Measurements from ENCODE around the gene MVB12B.

The MVB12B gene

DNA sequence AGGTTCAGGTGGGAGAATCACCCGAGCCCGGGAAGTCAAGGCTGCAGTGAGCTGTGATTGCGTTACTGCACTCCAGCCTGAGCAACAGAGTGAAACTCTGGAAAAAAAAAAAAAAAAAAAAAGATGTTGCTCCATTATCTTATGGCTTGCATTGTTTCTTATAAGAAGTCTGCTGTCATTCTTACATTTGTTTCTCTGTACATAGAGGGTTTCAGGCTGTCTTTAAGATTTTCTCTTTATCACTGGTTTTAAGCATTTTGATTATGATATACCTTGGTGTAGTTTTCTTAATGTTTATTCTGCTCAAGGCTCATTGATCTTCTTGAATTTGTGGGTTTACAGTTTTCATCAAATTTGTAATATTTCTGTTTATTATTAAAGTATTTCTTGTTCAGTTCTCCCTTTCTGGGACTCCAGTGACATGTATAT, 35.2 kb downstream of the MVB12B start:
- no peak overlapping the region for H3K27ac ChIP-seq
- H3K9me3 ChIP-seq (ENCODE audit: severe bottlenecking) = peaks cover 16% of the 10 kb centered on the region
- DNase-seq = no peak
- peaks cover 15% of the 10 kb centered on the region for H3K36me3 ChIP-seq
- TF ChIP-seq, protein P1, sequence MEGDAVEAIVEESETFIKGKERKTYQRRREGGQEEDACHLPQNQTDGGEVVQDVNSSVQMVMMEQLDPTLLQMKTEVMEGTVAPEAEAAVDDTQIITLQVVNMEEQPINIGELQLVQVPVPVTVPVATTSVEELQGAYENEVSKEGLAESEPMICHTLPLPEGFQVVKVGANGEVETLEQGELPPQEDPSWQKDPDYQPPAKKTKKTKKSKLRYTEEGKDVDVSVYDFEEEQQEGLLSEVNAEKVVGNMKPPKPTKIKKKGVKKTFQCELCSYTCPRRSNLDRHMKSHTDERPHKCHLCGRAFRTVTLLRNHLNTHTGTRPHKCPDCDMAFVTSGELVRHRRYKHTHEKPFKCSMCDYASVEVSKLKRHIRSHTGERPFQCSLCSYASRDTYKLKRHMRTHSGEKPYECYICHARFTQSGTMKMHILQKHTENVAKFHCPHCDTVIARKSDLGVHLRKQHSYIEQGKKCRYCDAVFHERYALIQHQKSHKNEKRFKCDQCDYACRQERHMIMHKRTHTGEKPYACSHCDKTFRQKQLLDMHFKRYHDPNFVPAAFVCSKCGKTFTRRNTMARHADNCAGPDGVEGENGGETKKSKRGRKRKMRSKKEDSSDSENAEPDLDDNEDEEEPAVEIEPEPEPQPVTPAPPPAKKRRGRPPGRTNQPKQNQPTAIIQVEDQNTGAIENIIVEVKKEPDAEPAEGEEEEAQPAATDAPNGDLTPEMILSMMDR (IDR thresholded peaks at IDR 0.05; ENCODE audit: low read depth, low read length) = no peak
- H3K27me3 ChIP-seq (ENCODE audit: insufficient read depth, low read depth, severe bottlenecking) = no peaks in the 10 kb centered on the region
- H3K4me3 ChIP-seq (ENCODE audit: low read depth, low read length) = no peak overlapping the region

- DNase-seq = no peak
- peaks cover 15% of the 10 kb centered on the region for H3K36me3 ChIP-seq
- no peak overlapping the region for H3K27ac ChIP-seq
- H3K4me3 ChIP-seq (ENCODE audit: low read depth, low read length) = no peak overlapping the region
- TF ChIP-seq, protein P1 (IDR thresholded peaks at IDR 0.05; ENCODE audit: low read depth, low read length) = no peak
- H3K27me3 ChIP-seq (ENCODE audit: insufficient read depth, low read depth, severe bottlenecking) = no peaks in the 10 kb centered on the region
- H3K9me3 ChIP-seq (ENCODE audit: severe bottlenecking) = peaks cover 16% of the 10 kb centered on the region
Observed at GRCh38 chr9:126363250-126363649, 36.6 kb downstream of the MVB12B start.

- H3K4me3 ChIP-seq (ENCODE audit: low read depth, low read length) = no peak overlapping the region
- TF ChIP-seq, protein P1 (IDR thresholded peaks at IDR 0.05; ENCODE audit: low read depth, low read length) = no peak
- H3K36me3 ChIP-seq = peaks cover 15% of the 10 kb centered on the region
- H3K27ac ChIP-seq = no peak overlapping the region
- no peaks in the 10 kb centered on the region for H3K27me3 ChIP-seq (ENCODE audit: insufficient read depth, low read depth, severe bottlenecking)
- no peak for DNase-seq
- H3K9me3 ChIP-seq (ENCODE audit: severe bottlenecking) = peaks cover 16% of the 10 kb centered on the region
Observed at GRCh38 chr9:126363847-126364671, 37.4 kb downstream of the MVB12B start.

GRCh38 chr9:126365780-126366179, 39.2 kb downstream of the MVB12B start:
- no peak for DNase-seq
- TF ChIP-seq, protein P1 (IDR thresholded peaks at IDR 0.05; ENCODE audit: low read depth, low read length) = peak; percentile 64

GRCh38 chr9:126366366-126367011, 39.9 kb downstream of the MVB12B start:
- H3K27ac ChIP-seq = no peak overlapping the region
- TF ChIP-seq, protein P1 (IDR thresholded peaks at IDR 0.05; ENCODE audit: low read depth, low read length) = no peak

More at GRCh38 chr9:126365780-126366179, 39.2 kb downstream of the MVB12B start:
- Histone ChIP-seq H3K9me3 (ENCODE audit: severe bottlenecking) (peaks cover 8% of the 10 kb centered on the region), H3K27me3 (ENCODE audit: insufficient read depth, low read depth, severe bottlenecking) (no peaks in the 10 kb centered on the region), H3K27ac (no peak overlapping the region), H3K4me3 (ENCODE audit: low read depth, low read length) (no peak overlapping the region), H3K36me3 (peaks cover 18% of the 10 kb centered on the region)

More at GRCh38 chr9:126366366-126367011, 39.9 kb downstream of the MVB12B start:
- Histone ChIP-seq H3K27me3 (ENCODE audit: insufficient read depth, low read depth, severe bottlenecking) (no peaks in the 10 kb centered on the region), H3K4me3 (ENCODE audit: low read depth, low read length) (no peak overlapping the region), H3K9me3 (ENCODE audit: severe bottlenecking) (peaks cover 4% of the 10 kb centered on the region), H3K36me3 (peaks cover 15% of the 10 kb centered on the region)
- no peak for DNase-seq
